ENCODE data around the gene PITRM1. TPM values are rescaled to one million over a fixed set of nuclear protein-coding genes. Genes with fewer than 3 reads are reported as not detected.
A peak's percentile ranks its signal among the peaks of the same experiment; 100 is the strongest.

PITRM1 gene
- total RNA-seq, 1 donor: 84.6 TPM

DNA sequence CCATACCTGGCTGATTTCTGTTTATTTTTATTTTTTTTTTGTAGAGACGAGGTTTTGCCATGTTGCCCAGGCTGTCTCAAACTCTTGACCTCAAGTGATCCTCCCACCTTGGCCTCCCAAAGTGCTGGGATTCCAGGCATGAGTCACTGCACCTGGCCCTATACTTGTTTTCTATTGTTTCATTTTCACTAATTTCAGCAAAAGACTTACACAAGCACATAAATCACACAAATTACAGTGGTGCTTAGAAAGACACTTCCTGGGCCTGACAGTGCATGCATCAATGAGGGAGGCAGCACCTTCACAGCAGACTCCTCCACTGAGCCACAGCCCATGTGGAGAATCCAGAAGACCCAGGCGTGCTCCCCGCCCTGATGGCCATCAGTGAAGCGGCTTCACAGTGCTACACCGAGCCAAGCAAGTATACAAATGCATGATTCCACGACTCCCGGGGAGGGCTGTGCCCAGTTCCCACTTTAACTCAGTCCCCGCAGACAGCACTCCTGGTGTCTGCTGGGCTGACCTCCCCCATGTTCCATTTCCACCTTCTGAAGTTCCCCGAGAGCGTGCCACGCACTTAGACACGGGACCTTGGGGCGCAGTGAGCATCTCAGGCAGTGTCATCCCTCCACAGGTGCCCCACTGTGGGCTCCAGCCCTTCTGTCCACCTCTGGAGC, 20.6 kb downstream of the PITRM1 start:
- peak; percentile 10 for DNase-seq (ENCODE audit: low read depth)
- H3K4me3 ChIP-seq (ENCODE audit: low read depth, low read length): no peak overlapping the region
- TF ChIP-seq, protein P1, sequence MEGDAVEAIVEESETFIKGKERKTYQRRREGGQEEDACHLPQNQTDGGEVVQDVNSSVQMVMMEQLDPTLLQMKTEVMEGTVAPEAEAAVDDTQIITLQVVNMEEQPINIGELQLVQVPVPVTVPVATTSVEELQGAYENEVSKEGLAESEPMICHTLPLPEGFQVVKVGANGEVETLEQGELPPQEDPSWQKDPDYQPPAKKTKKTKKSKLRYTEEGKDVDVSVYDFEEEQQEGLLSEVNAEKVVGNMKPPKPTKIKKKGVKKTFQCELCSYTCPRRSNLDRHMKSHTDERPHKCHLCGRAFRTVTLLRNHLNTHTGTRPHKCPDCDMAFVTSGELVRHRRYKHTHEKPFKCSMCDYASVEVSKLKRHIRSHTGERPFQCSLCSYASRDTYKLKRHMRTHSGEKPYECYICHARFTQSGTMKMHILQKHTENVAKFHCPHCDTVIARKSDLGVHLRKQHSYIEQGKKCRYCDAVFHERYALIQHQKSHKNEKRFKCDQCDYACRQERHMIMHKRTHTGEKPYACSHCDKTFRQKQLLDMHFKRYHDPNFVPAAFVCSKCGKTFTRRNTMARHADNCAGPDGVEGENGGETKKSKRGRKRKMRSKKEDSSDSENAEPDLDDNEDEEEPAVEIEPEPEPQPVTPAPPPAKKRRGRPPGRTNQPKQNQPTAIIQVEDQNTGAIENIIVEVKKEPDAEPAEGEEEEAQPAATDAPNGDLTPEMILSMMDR (IDR thresholded peaks at IDR 0.05; ENCODE audit: insufficient read depth, low read depth, low read length): no peak

DNA sequence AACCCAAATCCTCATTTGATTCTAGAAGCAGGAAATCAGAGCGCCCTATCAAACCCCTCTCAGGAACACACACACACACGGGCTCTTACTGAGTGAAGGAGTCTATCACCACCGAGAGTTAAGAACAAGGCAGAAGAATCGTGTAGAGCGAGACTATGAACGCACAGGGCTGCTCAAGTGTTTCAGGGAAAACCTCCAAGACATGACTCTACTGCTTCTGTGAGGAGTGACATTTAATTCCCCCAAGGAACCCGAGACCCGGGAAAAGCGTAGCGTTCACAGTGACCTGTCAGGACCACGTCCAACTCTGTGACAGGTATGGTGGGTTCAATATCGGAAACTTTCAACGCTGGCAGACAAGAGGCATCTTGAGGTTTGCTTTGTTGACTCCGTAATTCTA, 21.6 kb downstream of the PITRM1 start:
- TF ChIP-seq, protein P1 (IDR thresholded peaks at IDR 0.05; ENCODE audit: insufficient read depth, low read depth, low read length): no peak
- DNase-seq (ENCODE audit: low read depth): no peak

DNA sequence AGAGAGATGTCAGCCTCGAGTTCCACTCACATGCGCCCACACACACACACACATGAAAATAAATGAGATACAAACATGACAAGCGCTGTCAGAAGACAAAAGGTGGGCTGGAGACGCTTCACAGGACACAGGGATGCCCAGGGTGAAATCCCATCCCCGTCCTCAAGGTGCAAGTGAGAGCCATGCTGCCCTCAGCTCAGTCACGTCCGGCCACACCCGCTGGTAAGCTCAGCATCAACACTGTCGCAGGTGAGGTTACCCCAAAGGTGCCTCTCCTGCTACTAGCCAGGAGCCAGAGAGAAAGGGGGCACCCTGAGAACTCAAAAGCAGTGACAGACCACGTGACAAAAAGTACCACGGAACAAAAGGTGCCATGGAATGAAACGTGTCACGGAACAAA, 22.2 kb downstream of the PITRM1 start:
- no peak overlapping the region for H3K4me3 ChIP-seq (ENCODE audit: low read depth, low read length)
- no peak for DNase-seq (ENCODE audit: low read depth)
- TF ChIP-seq, protein P1 (IDR thresholded peaks at IDR 0.05; ENCODE audit: insufficient read depth, low read depth, low read length): no peak

More for the DNA sequence above, 21.6 kb downstream of the PITRM1 start:
- H3K4me3 ChIP-seq (ENCODE audit: low read depth, low read length): no peak overlapping the region

DNA sequence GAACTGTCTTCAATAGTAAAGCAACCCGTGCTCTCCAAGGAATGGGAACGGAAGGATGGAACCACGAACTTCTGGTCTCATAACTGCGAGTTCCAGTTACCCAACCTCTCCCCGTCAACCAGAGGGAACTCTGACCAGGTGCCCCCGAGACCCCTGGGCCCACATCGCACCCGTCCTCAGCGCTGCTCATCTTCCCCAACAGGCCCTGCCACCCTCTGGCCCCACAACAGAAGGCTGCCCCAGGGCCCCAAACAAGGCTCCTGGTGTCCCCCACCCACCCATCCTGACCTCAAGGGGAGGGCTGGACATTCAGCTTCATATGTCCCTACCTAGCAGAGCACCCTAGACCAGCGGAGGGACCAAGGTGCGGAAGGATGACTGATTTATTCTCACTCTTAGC, 22.7 kb downstream of the PITRM1 start:
- TF ChIP-seq, protein P1 (IDR thresholded peaks at IDR 0.05; ENCODE audit: insufficient read depth, low read depth, low read length): no peak
- H3K4me3 ChIP-seq (ENCODE audit: low read depth, low read length): no peak overlapping the region
- no peak for DNase-seq (ENCODE audit: low read depth)

DNA sequence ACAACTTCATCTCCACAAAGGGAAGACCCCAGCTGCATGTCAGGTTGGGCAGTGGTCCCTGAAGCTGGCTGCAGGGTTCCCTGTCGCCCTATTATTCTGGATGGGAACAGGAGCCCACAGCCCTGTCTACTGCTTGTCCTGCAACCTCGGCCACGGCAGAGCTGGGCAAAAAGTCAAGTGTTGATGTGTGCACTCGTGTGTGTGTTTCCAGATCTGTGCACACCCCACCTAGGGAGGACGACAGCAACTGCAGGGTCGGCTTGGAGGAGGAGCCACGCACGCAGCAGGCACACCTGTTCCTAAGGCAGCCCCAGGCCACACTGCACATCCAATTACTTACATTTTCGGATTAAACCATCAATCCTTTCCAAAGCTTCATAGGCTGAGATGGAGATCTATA, 23.6 kb downstream of the PITRM1 start:
- TF ChIP-seq, protein P1 (IDR thresholded peaks at IDR 0.05; ENCODE audit: insufficient read depth, low read depth, low read length): no peak
- no peak for DNase-seq (ENCODE audit: low read depth)
- H3K4me3 ChIP-seq (ENCODE audit: low read depth, low read length): no peak overlapping the region

DNA sequence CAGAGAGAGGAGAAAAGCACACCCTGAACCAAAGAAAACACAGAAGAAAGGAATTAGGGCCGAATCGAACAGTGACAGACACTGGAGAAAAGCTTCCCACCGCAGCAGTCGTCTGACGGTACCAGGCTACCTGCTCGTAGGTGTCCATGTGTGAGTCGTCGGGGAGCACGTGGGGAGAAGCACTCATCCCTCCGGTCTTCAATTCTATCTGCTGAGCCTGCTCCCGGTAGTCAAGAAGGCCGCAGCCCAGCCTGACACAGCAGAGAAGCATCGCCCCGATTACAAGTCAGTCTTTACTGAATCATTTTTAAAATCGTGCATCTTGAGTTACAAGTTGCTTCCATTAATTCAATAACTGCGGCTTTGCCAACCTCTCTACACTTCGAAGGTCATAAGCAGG, 24.5 kb downstream of the PITRM1 start:
- H3K4me3 ChIP-seq (ENCODE audit: low read depth, low read length): no peak overlapping the region
- no peak for DNase-seq (ENCODE audit: low read depth)
- TF ChIP-seq, protein P1 (IDR thresholded peaks at IDR 0.05; ENCODE audit: insufficient read depth, low read depth, low read length): no peak
